ENCODE data around the gene ZBTB49.
"Not testable (repeated sequence)": the region's sequence is repeated elsewhere in the genome, so short reads cannot be mapped to it uniquely, and the experiment has no call there.

ZBTB49 gene

GRCh38 chr4:4326166-4326565 lies 36.1 kb downstream of the ZBTB49 start:
- no peak for FAIRE-seq

GRCh38 chr4:4327652-4328121 lies 37.6 kb downstream of the ZBTB49 start:
- no peak for FAIRE-seq

GRCh38 chr4:4328206-4328605 lies 38.2 kb downstream of the ZBTB49 start:
- FAIRE-seq: no peak

- FAIRE-seq: no peak
These were observed 38.8 kb downstream of the ZBTB49 start for GRCh38 chr4:4328840-4329239.

- no peak for FAIRE-seq
These were observed 39.4 kb downstream of the ZBTB49 start for GRCh38 chr4:4329496-4329895.

- no peak for FAIRE-seq
These were observed 40.7 kb downstream of the ZBTB49 start for GRCh38 chr4:4330794-4331193.

- FAIRE-seq: no peak
These were observed 42.5 kb downstream of the ZBTB49 start for GRCh38 chr4:4332529-4332928.

- no peak for FAIRE-seq
These were observed 43.2 kb downstream of the ZBTB49 start for GRCh38 chr4:4333265-4333706.

- FAIRE-seq: peak; percentile 21
These were observed 44.9 kb downstream of the ZBTB49 start for GRCh38 chr4:4334798-4335520.

GRCh38 chr4:4338210-4339001 lies 48.4 kb downstream of the ZBTB49 start:
- no peak for FAIRE-seq

GRCh38 chr4:4339504-4340085 lies 49.5 kb downstream of the ZBTB49 start:
- FAIRE-seq: no peak

- FAIRE-seq: no peak
These were observed 52.0 kb downstream of the ZBTB49 start for GRCh38 chr4:4341861-4342650.

- no peak for FAIRE-seq
These were observed 53.0 kb downstream of the ZBTB49 start for GRCh38 chr4:4343038-4343437.

- FAIRE-seq: no peak
These were observed 55.0 kb downstream of the ZBTB49 start for GRCh38 chr4:4344915-4345527.

GRCh38 chr4:4347585-4347984 lies 57.5 kb downstream of the ZBTB49 start:
- FAIRE-seq: no peak

- FAIRE-seq: not testable (repeated sequence)
These were observed 58.5 kb downstream of the ZBTB49 start for GRCh38 chr4:4348585-4348984.

- FAIRE-seq: no peak
These were observed 59.8 kb downstream of the ZBTB49 start for GRCh38 chr4:4349867-4350266.

GRCh38 chr4:4350909-4351308 lies 60.9 kb downstream of the ZBTB49 start:
- no peak for FAIRE-seq

- no peak for FAIRE-seq
These were observed 65.3 kb downstream of the ZBTB49 start for GRCh38 chr4:4355302-4355701.

- no peak for FAIRE-seq
These were observed 66.3 kb downstream of the ZBTB49 start for GRCh38 chr4:4356106-4357041.

Measured in colon (tissue), 2 donors.